Stimulated activated CD8-positive, alpha-beta memory T cell treated with anti-CD3 and anti-CD28 coated beads, Interleukin-7, amount 100 ng/mL, for 1 hour (primary cell): ENCODE measurements around the gene AMFR.

ENCODE experiments used
- DNase-seq, 2 donors: peaks; one replicate each; pipeline ENCODE4 v3.0.0-alpha.2; 2020; ENCODE audit warnings: low read depth in 2 of 2

Gene AMFR

DNA sequence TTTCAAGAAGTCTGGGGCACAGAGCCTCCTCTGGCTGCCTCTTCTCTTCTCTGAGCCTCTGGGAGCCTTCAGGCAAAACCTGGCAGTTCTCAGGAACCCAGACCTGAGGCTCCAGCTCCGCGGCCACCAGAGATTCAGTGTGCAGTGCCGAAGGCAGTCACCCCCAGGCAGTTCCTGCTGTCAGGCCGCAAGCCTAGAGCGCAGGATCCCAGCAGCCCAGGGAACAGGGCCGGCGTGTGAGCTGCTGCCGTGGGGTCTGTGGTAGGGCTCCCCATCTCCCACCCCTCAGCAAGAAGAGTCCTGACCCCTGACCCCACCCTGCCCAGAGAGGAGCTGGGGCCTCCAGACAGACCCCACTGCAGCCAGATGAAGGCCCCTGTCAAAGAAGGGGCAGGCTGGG is 78.2 kb downstream of the AMFR start:
- no peak for DNase-seq

DNA sequence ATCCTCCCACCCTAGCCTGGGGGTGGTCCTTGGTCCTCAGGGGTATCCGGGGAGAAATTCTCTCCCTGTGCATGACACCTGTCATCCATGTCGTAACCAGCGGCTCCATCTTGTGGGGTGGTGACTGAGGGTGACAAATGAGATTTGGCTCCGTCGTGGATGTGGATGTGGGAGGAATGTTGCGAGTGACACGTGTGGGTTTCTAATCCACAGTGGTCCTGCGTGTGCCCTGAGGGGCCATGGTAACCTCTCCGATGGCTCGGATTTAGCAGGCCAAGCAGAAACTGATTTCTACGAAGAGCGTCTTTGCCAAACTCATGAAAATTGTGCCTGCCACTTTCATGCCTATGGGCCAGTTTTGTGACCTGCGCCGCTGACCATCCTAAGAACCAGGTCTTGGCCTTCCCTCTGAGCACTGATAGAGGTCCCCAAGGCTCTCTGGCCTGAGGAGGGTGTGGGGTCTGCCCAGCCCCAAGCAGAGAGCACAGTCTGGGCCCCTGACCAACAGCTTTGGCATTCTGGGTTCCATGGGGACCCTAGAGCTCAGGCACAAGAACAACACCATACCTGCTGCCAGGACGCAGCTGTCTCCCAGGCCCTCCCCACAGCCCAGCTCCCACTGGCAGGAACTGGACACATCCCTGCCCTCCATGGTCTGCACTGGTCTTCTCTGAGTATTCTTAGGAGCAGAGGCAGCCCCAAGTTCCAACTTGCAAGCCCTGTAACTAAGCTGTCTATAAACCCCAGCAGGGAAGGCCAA is 79.0 kb downstream of the AMFR start:
- DNase-seq: no peak

GRCh38 chr16:56345406-56346050 is 79.8 kb downstream of the AMFR start:
- no peak for DNase-seq

- DNase-seq: no peak
Measured at GRCh38 chr16:56344518-56345405, 80.6 kb downstream of the AMFR start.

- no peak for DNase-seq
Measured at GRCh38 chr16:56343661-56344517, 81.5 kb downstream of the AMFR start.

DNA sequence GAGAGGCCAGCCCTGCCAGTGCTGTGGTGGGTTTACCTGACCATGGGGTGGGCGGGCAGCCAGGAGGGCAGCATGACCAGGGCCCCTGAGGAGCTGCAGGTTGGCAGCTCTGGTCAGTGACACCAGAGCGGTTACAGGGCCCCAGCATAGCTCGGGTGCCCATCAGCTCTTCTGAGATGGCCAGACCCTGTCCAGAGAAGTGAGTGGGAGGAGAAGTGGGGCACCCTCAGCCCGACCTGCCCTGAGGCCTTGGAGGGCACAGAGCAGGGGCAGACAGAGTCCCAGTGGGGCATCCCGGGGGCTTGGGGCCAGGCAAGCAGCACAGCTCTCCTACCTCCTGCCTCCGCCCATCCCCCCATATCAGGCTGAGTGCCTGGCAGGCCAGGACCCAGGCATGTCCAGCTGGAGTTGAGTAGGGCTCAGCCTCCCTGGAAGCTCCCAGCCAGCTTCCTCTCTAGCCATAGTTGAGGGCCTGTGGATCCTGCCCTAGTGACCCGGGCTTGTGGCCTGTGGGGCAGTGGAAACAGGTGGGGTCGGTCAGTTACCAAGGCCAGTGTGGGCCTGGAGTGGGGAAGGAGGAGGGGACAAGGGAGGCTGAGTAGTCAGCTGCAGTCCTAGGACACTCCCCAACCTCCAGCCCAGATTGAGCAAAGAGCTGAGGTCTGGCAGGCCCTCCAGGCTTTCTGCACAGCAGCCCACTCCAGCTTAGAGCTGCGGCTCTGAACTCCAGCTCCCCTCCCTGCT is 83.5 kb downstream of the AMFR start:
- no peak for DNase-seq

DNA sequence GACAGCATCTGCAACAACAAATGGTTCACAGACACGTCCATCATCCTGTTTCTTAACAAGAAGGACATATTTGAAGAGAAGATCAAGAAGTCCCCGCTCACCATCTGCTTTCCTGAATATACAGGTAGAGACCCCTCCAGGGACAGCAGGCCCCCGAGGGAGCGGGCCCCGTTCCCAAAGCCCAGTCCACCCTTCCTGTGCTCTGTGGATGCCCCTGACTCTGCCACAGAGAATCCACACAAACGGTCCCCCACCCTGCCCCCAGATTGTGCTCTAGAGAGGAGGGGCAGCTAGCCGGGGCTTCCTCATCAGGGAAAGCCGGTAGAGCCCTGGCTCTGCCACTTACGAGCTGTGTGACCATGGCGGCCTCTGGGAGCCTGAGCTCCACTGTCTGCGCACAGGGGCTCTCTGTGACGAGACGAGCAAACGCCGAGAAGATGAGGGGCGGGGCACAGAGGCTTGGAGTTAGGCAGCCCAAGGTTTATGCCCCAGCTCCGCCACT is 84.4 kb downstream of the AMFR start:
- DNase-seq: no peak

DNA sequence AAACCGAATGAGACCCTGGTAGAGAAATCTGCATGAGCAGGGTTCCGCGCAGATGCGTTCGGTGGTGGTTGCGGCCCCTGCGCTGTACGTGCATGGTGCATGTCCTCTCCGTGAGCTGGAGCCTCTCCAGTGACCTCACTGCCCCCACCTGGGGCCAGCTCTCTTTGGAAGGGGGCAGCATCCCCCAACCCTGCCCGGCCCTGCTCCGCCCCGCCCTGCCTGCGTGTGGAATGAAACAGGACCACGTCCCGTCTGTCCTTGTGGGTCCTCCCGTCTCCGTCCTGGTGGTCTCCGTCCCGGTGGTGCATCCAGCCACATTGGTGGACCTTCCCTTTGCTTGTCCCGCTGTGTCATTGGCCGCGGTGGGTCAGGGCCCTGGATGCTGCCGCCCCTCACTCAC is 84.9 kb downstream of the AMFR start:
- no peak for DNase-seq

GRCh38 chr16:56339431-56340195 is 85.7 kb downstream of the AMFR start:
- no peak for DNase-seq

DNA sequence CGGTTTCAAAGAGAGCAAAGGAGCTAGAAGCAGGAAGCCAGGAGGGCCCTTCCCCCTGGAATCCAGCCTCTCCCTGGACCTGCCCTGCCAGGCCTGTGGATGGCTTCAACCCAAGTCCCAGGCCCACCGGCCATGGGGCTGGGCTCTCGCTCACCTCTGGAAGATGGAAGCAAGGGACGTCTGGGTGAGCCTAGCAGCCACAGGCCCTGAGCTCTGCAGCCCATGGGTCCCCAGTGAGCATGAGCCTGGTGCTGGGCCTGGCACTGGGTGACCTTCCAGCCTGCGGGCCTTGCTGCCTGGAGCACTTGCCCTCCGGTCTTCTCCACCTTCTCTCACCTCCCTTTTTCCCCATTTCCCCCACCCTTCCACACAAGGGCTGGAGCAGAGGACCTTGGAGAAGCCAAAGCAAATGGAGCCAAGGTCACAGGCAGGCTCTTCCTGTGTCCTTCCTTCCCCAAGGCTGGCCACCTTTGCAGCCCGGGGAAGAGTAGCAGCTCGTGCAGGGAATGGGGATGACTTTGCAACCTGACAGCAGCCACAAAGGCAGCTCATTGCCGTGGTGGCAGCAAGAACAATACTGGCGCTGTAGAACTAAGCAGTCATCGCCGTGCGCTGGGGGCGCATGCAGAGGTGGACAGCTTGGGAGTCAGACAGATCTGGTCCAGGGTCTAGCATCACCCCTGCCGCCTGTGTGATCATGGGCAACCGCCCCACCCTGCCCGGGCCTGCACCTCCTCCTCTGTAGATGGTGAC is 86.6 kb downstream of the AMFR start:
- DNase-seq: no peak

DNA sequence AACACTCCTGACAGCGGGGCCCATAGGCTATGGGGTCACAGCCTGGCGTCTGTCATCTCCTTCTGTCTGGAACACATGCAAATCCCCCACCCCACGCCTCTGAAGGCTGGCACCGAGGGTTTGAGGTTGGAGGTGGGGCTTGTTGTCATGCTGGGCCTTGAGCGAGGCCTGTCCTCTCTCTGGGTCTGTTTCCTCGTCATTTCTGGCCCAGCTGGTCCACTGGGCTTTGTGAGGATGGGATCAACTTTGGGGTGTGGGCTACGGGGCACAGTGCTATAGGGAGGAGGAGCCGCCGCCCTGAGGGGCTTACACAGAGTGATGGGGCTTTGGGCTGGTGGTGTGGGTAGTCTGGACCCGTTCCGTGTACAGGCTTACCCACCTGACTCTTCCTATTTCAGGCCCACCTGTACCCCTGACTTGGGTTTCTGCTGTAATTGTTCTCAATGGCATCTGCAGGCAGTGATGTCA is 87.5 kb downstream of the AMFR start:
- no peak for DNase-seq

GRCh38 chr16:56337131-56337857 is 88.1 kb downstream of the AMFR start:
- no peak for DNase-seq

DNA sequence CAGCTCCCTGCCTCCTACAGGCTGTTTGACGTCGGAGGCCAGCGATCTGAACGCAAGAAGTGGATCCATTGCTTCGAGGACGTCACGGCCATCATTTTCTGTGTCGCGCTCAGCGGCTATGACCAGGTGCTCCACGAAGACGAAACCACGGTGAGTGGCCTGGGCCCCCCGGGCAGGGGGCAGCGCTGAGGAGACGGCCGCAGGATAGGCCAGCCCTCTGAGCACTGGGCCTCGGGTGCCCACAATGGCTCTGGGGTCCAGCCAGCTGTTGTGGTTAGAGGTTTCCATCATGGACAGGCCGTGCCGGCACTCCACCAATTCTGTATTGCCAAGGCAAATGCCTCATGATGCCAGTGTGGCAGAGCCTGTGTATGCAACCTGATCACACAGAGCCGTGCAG is 88.6 kb downstream of the AMFR start:
- no peak for DNase-seq

GRCh38 chr16:56336071-56336688 is 89.2 kb downstream of the AMFR start:
- DNase-seq: no peak

DNA sequence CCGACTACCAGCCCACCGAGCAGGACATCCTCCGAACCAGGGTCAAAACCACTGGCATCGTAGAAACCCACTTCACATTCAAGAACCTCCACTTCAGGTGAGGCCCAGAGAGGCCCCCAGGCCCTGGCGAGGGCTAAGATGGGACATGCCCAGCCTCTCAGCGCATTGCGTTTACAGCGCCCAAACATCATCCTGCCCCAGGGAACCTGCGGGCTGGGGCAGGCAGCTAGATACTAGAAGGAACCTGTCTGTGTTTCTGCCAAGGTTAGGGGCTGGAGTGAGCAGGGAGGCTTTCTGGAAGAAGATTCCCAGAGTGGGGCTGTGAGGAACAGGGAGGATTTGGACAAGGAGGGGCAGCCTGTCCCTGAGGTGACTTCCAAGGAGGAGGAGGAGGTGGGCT is 90.6 kb downstream of the AMFR start:
- no peak for DNase-seq

- no peak for DNase-seq
Measured at GRCh38 chr16:56332464-56333079, 92.8 kb downstream of the AMFR start.

DNA sequence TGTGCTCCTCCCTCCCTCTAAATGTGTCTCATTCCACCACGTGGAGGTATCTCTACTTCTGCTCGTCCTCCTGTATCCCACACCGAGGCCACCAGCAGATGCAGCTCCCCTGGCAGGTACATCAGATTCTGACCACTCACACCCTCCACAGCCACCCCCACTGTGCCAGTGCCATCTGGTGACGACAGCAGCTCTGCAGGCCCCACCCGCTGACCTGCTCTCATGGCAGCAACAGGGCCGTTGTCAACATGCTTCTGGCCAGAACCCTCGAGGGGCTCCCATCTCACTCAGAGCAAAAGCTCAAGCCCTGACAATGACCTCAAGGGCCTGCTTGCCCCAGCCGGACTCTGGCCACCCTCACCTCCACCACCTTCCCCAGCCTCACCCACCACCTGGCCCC is 93.4 kb downstream of the AMFR start:
- DNase-seq: no peak

GRCh38 chr16:56331399-56331798 is 93.9 kb downstream of the AMFR start:
- no peak for DNase-seq
